HG03064 (cell line): Measurements from ENCODE around the gene MCEMP1.
"Not testable (repeated sequence)": the region's sequence is repeated elsewhere in the genome, so short reads cannot be mapped to it uniquely, and the experiment has no call there.

Experiments
- ATAC-seq: cut with Tn5 transposase; IDR thresholded peaks from one replicate; pipeline ENCODE4 v1.9.1; 2021; ENCODE audit warnings: low read depth; ENCODE audit not compliant: unreplicated experiment

Gene MCEMP1

GRCh38 chr19:7643031-7643415, 33.9 kb upstream of the MCEMP1 start:
- ATAC-seq, result no peak

- not testable (repeated sequence) for ATAC-seq
Measured at GRCh38 chr19:7643629-7644549, 33.0 kb upstream of the MCEMP1 start.

- no peak for ATAC-seq
Measured at GRCh38 chr19:7644550-7644877, 32.4 kb upstream of the MCEMP1 start.

GRCh38 chr19:7645163-7645562, 31.7 kb upstream of the MCEMP1 start:
- no peak for ATAC-seq

- ATAC-seq, result no peak
Measured at GRCh38 chr19:7645656-7646425, 31.0 kb upstream of the MCEMP1 start.

- ATAC-seq, result no peak
Measured at GRCh38 chr19:7646426-7646700, 30.5 kb upstream of the MCEMP1 start.

GRCh38 chr19:7647156-7647555, 29.7 kb upstream of the MCEMP1 start:
- no peak for ATAC-seq

- no peak for ATAC-seq
Measured at GRCh38 chr19:7648265-7649014, 28.4 kb upstream of the MCEMP1 start.

- no peak for ATAC-seq
Measured at GRCh38 chr19:7650148-7650547, 26.7 kb upstream of the MCEMP1 start.

- no peak for ATAC-seq
Measured at GRCh38 chr19:7652061-7652641, 24.7 kb upstream of the MCEMP1 start.

GRCh38 chr19:7654401-7654800, 22.5 kb upstream of the MCEMP1 start:
- no peak for ATAC-seq

GRCh38 chr19:7655581-7655980, 21.3 kb upstream of the MCEMP1 start:
- no peak for ATAC-seq

GRCh38 chr19:7657131-7657751, 19.6 kb upstream of the MCEMP1 start:
- no peak for ATAC-seq

GRCh38 chr19:7658219-7658686, 18.6 kb upstream of the MCEMP1 start:
- ATAC-seq, result no peak

- no peak for ATAC-seq
Measured at GRCh38 chr19:7661744-7662538, 14.9 kb upstream of the MCEMP1 start.

GRCh38 chr19:7662657-7663056, 14.2 kb upstream of the MCEMP1 start:
- ATAC-seq, result no peak

- ATAC-seq, result no peak
Measured at GRCh38 chr19:7663706-7664105, 13.2 kb upstream of the MCEMP1 start.

GRCh38 chr19:7665076-7665475, 11.8 kb upstream of the MCEMP1 start:
- no peak for ATAC-seq

GRCh38 chr19:7668842-7669241, 8.0 kb upstream of the MCEMP1 start, which contains the start of gene RETN:
TSS of gene RETN (plus strand) at chr19:7669049. CDS start at chr19:7669327, 278 bp downstream.
- no peak for ATAC-seq

GRCh38 chr19:7669641-7670040, 7.2 kb upstream of the MCEMP1 start:
- ATAC-seq, result no peak
